NCI-H1105 (cell line): ENCODE results near the gene ITSN1.
"Not testable (repeated sequence)": the region's sequence is repeated elsewhere in the genome, so short reads cannot be mapped to it uniquely, and the experiment has no call there.

Experiments used
- DNase-seq: peaks from one replicate; lab custom pipeline; 2025; lab: John Stamatoyannopoulos, UW

The ITSN1 gene

DNA sequence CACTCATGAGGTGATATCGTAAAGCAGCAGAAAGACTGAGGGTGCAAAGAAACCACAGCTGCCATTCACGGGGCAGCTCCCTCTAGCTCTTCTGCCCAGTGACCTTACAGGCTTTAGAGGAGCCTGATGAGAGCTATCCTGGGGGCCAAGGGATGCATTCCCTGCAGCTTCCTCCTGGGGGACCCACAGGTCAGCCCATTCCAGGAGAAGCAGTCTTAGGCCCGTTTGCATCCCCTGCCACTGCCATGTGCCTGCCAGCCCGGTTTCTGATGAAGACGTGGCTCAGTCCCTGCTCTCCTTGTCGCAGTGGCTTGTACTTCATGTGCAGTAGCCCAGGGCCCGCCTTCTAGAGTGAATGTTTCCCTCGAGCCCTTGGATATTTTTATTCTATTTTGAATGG is 250.6 kb downstream of the ITSN1 start:
- DNase-seq, result no peak

DNA sequence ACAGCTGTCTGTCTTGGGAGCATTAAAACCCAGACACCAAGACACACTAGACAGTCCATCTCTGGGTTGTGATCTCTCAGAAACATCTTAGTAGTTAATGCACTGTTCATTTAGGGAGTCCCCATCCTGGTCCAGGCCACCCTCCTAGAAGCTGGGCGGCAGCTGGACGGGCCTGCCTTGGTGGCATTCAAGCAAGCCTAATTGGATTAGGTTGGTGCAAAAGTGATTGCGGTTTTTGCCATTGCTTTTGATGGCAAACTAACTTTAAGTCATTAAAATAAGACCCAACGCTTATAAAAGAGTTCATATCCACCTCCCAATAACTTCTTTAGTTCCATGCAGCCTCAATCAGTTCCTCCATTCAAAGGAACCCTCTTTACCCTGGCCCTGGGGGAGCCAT is 251.6 kb downstream of the ITSN1 start:
- no peak for DNase-seq

DNA sequence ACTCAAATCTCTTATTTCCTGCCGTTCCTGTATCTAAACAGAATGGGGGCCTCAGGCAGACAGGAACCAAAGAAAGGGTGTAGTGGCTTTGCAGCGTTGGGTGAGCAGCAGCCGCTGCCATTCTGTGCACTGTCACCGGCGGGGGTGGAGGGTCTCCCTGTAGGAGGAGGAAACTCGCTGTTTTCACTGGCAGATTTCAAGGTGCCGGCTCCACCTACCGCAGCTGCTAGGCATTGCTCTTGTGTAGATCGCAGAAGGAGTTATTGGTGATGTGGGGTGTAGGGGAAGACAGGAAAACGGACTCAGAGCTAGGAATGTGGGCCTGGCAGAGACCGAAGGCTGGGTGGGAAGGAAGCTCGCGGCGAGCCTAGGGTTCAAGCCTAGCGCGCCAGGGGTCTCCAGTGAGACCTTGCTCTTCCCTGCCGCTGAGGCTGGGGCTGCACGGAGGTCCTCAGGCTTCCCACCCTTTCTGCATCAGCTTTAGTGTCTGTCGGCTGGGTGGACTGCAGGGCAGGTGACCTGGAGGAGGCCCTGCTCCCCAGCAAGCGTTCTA is 252.5 kb downstream of the ITSN1 start:
- peak; percentile 21 for DNase-seq

DNA sequence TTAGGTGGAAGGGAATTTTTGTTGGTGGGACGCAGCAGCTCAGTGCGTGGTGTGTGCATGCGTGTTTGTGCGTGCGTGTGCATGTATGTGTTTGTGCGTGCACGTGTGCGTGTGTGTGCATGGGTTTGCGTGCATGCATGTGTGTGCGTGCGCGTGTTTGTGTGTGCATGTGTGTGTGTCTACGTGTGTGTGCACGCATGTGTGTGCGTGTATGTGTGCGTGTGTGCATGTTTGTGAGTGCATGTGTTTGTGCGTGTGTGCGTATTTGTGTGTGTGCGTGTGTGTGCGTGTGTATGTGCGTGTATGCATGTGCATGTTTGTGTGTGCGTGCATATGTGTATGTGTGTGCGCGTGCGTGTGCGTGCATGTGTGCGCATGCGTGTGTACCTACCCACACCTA is 253.1 kb downstream of the ITSN1 start:
- DNase-seq, result no peak

DNA sequence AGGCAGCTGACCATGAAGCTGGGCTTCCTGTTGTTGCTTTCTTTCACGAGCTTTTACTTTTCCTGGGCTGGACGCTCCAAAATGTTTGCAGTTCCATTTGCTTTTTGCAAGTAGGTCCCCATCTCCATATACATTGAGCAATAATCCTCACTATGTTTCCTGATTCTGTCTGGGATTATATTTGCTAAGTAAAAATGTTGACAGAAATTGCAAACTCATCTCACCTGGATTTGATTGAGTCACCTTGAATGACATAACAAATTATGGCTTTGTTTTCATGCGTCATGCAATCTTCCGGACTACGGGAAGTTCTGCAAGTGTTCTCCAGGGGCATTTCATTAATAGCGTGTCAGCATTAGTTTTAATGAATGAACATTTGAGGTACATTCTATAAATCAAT is 254.4 kb downstream of the ITSN1 start:
- no peak for DNase-seq

DNA sequence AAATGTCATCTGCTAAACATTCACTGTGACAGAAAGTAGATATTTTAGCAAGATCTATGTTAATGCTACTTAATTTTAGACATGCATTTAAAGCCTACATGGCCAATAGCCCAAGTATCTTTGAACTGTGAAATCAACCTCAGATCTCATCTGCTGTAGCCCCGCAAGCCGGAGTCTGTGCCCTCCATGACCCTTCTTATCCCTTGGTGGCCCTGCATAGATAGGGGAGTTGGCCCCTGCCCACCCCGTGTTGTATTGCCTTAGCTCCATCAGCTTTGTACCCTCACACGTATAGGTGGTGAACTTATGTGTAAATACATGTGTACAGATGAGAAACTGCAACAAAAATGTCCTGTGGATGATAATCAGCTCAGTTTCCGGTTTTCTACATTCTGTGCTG is 254.8 kb downstream of the ITSN1 start:
- DNase-seq, result no peak

DNA sequence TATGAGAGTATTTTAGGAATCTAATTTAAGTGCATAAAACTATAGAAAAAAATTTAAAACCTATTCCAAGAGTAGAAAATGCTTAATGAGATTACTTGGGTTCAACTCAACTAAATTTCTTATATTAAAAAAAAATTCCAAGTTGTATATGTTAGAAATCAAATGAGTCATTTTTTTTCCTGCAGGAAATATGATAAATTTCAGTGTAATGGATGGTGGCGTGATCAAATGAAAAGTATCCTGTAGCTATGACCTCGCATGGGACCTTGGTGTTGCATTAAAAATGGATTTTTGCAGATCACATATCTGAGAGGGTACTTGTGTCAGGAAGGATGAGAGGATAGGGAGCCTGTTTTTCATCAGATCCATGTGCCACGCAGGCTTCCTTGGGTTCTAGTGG is 255.4 kb downstream of the ITSN1 start:
- DNase-seq, result no peak

DNA sequence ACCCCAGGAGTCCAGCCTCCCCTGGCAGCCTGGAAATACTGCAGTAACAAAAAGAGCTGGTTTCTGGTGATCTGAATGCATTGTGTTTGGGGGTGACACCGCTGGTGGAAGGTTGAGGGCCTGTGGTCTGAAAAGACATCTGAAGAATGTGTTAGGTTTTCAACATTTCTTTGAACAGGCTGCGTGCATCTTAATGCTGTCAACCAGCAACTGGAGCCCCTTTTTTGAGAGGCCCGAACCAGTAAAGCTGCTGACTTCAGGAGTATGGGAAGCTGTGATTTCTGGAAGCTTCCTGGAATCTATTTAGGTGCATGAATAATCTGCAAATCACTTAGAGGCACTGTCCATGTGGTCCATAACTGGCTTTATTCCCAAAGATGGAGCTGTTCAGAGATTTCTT is 256.3 kb downstream of the ITSN1 start:
- DNase-seq, result no peak

DNA sequence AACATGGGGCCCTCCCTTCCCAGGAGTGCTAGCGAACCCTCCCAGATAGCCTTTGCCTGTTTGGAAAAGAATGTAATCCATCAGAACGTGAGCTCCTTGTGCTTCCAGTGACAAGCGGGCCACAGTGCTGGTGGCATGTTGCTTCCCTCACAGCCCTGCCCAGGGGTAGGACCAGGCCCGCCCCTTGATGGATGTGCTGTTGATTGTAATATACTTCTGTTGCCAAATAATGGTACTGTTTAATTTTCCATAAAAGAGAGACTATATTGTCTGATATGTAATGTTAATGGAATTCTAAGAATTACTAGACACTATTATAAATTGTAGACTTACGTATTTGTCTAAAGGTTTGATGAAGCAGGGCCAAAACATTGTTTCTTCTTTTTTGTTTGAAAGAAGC is 256.9 kb downstream of the ITSN1 start:
- DNase-seq, result no peak

DNA sequence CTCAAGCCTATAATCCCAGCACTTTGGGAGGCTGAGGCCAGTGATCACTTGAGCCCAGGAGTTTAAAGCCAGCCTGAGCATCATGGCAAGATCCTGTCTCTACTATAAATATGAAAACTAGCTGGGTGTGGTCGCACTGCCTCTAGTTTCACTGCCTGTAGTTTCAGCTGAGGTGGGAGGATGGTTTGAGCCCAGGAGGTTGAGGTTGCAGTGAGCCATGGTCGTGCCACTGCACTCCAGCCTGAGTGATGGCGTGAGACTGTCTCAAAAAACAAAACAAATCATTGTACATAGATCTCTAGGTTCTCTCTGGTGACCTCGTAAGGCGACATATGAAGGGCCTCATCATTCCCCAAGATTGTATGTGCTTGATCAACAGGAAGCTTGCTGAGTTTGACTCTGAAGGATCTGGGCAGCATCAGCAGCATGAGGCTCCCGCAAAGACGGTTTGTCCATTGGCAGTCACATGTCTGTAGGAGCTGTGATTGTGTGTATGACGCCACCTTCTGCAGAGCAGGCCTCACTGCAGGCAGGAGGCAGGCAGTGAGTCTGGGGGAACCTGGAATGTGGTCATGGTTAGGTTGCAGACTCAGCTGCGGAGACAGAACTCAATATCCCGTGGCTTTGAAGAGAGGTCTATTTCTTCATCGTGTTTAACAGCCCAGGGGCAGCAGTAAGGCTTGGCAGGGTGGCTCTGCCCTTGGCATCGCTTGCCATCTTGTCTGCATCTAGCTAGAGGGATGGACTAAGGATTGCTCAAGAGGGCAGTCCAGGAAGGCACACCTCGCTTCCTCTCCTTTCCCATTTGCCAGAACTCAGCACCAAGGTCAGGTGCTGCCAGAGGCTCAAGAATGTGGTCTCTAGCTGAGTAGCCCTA is 259.3 kb downstream of the ITSN1 start:
- DNase-seq, result peak; percentile 37

DNA sequence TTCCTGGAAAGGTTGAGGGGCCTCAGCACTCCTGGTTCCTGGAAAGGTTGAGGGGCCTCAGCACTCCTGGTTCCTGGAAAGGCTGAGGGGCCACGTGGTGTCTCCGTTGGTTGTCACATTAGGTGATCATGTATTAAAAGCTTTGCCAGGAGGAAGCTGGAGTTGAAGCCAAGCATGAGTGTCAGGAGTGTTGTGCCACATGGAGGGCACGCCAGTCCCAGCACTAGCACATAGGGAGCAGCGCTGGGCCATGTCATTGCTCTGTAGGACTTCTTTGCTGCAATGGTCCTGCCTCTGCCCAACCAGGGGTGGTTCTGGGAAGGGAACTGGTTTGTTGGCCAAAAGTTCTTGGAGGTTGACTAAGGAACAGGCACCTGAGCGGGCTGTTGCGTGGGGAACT is 260.0 kb downstream of the ITSN1 start:
- DNase-seq, result no peak

DNA sequence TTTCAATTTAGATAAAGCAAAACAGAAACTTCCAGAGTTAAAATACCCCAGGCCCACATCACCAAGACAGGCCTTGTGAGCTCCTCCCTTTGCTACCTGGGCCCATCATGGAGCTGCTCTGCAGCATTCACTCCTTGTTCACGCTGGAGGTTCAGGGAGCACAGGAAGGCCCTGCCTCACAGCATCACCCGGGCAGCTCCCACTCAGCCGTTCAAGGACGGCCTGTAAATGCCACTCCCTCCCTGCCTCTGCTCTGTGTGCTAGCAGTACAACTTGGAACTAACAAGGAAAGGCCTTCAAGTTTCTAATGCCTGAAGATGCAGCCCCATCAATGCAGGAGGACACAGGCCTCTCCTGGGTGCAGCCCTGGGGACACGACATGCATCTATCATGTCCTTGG is 261.7 kb downstream of the ITSN1 start:
- no peak for DNase-seq

DNA sequence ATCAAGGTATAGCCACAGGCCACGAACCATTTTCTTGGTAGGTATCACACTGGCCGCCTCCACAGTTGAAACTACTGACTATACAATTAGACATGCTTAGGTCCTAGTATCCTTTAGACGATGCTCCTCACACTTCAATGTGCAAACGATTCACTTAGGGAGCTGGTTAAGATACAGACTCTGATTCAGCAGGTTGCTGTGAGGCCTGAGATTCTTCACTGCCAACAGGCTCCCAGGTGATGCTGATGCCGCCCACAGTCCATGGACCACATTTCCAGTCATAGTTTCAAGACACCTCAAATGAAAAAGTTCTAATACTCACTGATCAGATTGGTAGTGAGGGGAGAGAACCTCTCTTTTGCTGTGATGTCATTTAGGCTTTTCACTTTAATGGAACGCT is 266.5 kb downstream of the ITSN1 start:
- no peak for DNase-seq

DNA sequence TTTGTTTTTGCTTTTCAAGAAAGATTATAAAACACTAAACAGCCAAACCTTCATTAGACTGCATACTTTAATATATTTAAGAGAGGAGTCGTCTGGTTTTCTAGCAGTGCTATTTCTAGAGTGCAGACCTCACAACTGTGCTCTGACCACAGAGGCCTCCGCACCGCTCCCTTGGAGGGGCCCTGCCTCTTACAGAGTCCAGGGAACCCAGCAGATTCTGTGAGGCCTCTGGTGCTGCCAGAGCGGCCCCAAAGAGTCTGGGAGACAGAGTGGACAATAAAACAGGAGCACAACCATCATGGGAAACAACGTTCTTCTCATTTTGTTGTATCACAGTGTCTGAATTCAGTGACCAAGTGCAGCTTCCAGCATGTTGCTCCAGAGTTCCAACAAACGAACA is 267.5 kb downstream of the ITSN1 start:
- DNase-seq, result no peak

DNA sequence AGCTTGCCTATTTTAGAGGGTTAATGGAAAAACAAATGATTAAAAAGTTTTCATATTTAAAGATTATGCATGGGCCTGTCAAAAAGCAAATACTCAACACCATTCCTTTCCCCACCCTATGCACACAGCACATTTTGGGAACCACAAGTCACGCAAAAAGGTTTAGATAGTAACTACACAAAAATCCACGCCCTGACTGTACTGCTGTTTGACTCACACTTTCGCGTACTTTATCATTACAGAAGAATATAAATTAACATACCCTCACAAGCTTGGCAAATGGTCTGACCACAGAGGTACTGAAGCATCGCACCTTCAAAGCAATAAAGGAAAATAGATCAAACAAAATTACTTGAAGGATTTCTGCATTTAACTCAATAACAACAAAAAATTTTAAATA is 271.9 kb downstream of the ITSN1 start:
- no peak for DNase-seq

DNA sequence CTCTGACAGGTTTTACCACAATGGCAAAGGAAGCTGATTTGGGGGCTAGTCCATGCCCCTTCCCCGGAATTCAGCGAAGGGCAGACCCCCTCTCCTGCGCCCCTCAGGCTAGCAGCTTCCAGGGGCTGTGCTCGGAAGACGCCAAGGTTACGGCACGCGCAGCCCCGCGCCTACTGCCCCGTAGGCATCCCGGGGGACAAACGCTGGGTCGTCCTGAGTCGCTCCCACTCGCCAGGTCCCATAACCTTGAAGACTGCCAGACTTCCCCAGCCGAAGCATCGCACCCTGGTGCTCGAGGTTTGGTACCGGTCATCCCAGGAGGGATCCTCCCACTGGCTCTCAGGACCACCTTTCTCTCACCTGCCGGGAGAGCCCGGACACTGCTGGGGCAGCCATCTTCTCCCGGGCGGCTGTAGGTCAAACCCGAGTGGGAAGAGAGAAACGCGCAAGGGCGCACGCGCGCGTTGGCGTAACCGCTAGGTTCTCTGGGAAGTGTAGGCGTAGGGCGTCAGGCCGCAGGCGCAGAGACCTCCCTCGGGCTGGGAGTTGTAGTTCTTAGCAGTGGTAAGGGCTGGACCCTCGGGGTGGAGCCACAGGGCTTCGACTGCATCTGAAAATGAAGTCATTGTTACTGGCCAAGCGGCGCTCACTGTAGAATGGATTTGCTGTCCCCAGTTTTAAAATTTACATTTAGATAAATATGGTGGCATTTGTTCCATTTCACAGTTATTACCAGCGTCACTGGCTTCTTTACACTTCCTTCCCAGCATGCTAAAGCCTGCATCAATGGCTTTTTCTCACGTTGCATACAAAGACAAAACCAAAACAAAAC is 273.3 kb downstream of the ITSN1 start, which contains the start of gene ATP5PO:
Gene ATP5PO, minus strand, starts transcription at position 437 of the 832 bp plus-strand sequence. Its CDS starts 41 bp downstream, at position 396.
- DNase-seq, result peak; percentile 97

DNA sequence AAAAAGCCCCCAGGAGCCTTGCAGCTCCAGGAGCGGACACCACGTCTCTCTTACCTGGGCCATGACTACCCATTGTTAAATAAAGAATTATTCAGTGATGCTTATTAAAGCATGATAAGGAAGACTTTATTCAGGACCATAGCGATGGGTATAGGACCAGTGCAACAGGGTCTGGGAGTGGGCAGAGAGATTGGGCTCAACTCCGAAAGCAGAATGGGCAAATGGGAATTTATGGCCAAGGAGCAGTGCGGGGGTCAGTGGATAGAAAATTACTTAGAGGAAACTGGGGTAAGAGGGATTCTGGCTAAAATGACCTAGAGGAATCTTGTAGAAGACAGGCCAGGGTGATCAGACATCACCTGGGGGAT is 273.9 kb downstream of the ITSN1 start:
- no peak for DNase-seq

DNA sequence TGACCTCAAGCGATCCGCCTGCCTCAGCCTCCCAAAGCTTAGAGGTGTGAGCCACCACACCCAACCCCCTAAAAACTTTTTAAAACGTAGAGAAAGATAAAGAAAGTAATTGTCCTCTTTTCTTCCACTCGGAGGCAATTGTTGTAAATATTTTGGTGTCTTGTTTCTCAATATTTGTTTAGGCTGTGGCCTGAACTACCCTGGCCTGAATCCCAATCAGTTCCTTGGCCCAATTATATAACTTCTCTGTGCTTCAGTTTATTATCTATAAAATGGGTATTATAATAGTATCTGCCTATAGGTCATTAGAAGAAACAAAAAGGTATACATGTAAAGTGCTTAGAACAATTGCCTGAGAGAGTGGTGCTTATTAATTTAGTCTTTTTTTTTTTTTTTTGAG is 275.1 kb downstream of the ITSN1 start:
- DNase-seq, result no peak

DNA sequence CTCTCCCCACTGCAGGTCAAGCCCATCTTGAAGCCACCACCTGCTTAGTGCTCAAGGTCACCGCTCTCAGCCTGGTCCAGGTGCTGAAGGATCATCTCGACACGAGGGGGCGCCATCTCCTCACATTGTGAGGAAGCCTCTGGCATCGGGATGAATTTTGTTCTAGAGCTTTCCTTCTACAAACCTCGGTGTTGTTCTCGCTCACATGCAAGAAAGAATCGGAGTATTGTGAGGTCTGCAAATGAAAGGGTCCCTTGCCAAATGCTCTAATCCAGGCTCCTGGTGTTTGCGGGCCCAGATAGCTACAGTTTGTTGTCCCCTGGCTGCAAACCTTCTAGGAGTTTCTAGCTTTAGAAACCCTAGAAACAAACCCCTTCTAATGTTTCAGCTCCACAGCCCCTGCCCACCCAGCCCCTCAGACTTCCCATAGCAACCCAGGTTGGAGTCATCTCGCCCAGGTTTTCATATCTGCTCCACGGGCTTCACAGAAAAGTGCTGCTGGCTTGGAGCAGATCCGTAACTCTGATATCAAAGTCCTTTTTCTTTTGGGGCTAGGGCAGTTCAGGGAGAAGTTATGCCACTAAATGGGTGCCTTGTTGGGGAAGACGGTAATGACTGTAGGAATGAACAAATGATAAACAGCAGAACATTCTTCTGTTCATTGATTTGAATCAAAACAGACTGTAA is 281.9 kb downstream of the ITSN1 start:
- peak; percentile 84 for DNase-seq

DNA sequence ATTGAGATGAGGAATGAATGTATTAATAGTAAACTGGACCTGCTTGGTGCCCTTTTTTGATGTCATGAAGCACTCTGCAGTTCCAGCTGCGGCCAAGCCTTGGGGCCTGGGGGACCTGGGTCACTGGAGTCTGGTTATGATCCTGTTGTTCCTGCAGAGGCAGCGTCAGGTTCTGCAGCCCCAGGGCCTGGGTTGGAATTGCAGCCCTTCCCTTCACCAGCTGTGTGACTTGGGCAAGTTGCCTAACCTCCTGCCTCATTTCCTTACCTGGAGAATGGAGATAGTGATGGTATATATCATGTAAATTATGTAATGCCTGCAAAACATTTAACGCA is 282.4 kb downstream of the ITSN1 start:
- no peak for DNase-seq

DNA sequence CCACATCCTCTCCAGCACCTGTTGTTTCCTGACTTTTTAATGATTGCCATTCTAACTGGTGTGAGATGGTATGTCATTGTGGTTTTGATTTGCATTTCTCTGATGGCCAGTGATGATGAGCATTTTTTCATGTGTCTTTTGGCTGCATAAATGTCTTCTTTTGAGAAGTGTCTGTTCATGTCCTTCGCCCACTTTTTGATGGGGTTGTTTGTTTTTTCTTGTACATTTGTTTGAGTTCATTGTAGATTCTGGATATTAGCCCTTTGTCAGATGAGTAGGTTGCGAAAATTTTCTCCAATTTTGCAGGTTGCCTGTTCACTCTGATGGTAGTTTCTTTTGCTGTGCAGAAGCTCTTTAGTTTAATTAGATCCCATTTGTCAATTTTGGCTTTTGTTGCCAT is 283.9 kb downstream of the ITSN1 start:
- not testable (repeated sequence) for DNase-seq

DNA sequence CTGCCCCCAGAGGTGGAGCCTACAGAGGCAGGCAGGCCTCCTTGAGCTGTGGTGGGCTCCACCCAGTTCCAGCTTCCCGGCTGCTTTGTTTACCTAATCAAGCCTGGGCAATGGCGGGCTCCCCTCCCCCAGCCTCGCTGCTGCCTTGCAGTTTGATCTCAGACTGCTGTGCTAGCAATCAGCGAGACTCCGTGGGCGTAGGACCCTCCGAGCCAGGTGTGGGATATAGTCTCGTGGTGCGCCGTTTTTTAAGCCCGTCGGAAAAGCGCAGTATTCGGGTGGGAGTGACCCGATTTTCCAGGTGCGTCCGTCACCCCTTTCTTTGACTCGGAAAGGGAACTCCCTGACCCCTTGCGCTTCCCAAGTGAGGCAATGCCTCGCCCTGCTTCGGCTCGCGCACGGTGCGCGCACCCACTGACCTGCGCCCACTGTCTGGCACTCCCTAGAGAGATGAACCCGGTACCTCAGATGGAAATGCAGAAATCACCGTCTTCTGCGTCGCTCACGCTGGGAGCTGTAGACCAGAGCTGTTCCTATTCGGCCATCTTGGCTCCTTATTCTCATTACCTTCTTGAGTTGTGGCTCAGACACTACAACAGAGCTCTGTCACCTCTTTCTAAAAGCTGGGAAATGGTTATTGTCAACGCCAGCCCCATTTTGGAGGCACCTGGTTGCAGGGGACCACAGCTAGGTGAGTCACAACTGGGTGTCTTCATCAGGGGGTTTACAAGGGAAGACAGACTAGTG is 288.9 kb downstream of the ITSN1 start:
- peak; percentile 5 for DNase-seq
